HG03045 (cell line): Measurements from ENCODE around the gene KRT2.

Source experiments
- ATAC-seq: cut with Tn5 transposase; IDR thresholded peaks from one replicate; pipeline ENCODE4 v1.9.1; 2021; ENCODE audit warnings: mild to moderate bottlenecking, moderate library complexity; ENCODE audit not compliant: unreplicated experiment

Gene KRT2

GRCh38 chr12:52667509-52667908 lies 15.5 kb upstream of the KRT2 start:
- ATAC-seq: no peak

- no peak for ATAC-seq
These were observed 14.5 kb upstream of the KRT2 start for GRCh38 chr12:52666471-52666870.

- no peak for ATAC-seq
These were observed 11.4 kb upstream of the KRT2 start for GRCh38 chr12:52663420-52663819.

- ATAC-seq: no peak
These were observed 10.9 kb upstream of the KRT2 start for GRCh38 chr12:52662918-52663229.

DNA sequence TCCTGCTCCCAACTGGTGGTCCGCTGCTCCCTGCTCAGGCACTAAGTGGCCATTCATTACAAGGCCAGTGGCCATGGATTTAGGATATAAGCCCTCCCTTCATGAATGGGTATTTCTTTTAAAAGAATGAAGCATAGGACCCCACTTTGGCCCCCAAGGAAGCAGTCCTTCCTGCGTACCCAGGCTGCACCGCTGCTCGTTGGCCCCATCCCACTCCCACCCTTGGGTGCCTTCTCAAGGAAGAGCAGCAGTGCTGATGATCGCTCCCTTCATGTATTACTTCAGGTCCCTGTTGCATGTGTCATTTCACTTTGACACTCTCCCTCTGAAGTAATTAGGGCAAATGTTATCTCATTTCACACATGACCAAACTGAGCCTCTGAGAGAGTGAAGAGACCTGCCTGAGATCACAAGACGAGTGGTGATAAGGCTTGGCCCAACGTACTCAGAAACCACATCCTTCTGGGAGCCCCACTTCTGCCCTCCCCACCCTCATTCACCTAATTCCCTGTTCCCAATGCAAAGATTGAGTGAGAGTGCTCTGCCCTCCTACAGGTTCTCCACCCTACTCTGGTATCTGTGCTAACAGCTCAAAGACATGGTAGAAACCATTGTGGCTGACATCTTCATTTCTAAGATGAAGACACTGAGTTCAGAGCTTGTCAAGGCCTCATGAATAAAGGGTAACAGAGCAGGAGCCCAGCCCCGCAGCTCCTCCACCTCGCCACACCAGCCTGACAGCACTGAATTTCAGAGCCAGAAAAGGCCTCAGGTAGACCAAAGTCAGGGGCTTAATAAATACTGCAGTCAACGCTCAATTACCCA lies 10.3 kb upstream of the KRT2 start:
- no peak for ATAC-seq

GRCh38 chr12:52661668-52662067 lies 9.7 kb upstream of the KRT2 start:
- ATAC-seq: no peak

GRCh38 chr12:52660934-52661499 lies 9.0 kb upstream of the KRT2 start:
- no peak for ATAC-seq

DNA sequence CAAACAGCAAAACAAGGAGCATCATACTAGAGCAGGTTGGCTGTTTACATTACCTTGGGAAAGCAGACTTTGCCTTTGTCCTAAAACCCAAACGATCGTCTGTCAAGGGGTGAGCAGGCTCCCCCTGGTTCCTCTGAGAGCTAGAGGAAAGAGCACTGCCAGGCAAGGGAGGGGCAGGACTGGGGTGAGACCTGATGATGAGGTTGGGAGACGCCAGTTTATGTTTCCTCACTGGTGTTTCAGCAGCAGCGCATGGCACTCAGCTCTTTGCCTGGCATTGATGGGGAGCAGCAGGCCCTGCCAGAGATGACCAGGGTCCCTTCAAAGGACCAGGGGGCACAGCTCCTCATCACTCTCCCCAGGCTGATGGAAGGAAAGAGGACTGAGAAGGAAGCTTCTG lies 7.9 kb upstream of the KRT2 start:
- no peak for ATAC-seq

- ATAC-seq: no peak
These were observed 7.4 kb upstream of the KRT2 start for GRCh38 chr12:52659395-52659794.

DNA sequence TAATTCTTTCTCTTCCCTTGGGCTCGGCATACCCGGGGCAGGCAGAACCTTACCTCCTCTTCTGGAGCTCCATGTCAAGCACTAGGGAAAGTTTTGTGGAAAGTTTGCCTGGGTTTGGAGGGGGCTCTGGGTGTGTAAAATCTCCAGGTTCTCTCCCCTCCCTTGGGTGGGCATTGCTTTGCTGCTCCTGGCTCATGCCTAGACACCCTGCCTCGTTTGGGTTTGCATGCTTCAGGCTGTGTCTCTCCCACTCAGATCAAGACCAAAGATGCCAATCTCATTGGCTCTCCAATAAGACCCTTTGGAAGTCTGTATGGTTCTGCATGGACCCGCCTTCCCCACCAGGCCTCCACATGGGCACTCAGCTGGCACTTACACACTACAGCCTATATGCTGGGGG lies 6.2 kb upstream of the KRT2 start:
- ATAC-seq: no peak

GRCh38 chr12:52657250-52657902 lies 5.4 kb upstream of the KRT2 start:
- no peak for ATAC-seq

DNA sequence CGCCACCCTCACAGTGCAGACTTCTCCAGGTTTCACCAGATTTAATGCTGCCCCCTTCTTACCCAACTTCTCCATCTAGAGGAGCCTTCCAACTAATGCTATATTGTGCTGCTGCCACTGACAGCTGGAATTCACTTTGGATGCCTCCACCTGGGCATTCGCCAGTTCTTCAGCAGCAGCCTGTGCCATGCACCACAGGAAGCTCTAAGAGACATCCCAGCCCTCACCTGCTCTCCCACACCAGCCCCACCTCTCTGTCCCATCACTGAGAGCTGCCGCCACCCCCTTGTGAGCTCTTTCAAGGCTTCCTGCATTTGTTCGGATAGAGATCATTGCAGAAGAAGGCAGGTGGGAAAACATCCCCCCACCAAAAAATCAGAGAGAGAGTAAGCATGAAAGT lies 4.6 kb upstream of the KRT2 start:
- no peak for ATAC-seq

- ATAC-seq: no peak
These were observed 3.7 kb upstream of the KRT2 start for GRCh38 chr12:52655720-52656124.

- ATAC-seq: no peak
These were observed 3.2 kb upstream of the KRT2 start for GRCh38 chr12:52655251-52655650.

GRCh38 chr12:52650520-52651081 lies 1.4 kb downstream of the KRT2 start:
- no peak for ATAC-seq

GRCh38 chr12:52649066-52649465 lies 2.9 kb downstream of the KRT2 start:
- no peak for ATAC-seq

- no peak for ATAC-seq
These were observed 3.9 kb downstream of the KRT2 start for GRCh38 chr12:52648012-52648550.

DNA sequence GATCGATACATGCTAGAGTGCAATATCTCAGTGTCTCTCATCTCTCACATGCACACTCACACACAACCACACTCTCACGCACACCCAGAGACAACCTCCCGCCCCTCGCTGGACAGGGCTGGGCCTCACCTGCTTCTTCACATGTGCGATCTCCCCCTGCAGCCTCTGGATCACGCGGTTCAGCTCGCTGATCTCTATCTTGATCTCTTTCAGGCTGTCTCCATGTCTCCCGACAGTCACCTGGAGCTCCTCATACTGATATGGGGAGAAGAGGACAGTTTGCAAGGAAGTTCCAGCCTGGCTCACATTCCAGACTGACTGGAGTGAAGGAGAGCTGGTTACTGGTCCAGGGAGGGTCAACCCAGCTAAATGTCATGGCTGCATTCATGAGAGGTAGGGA lies 4.4 kb downstream of the KRT2 start:
- ATAC-seq: no peak

- no peak for ATAC-seq
These were observed 5.4 kb downstream of the KRT2 start for GRCh38 chr12:52646613-52647012.

GRCh38 chr12:52645982-52646381 lies 6.0 kb downstream of the KRT2 start:
- no peak for ATAC-seq

DNA sequence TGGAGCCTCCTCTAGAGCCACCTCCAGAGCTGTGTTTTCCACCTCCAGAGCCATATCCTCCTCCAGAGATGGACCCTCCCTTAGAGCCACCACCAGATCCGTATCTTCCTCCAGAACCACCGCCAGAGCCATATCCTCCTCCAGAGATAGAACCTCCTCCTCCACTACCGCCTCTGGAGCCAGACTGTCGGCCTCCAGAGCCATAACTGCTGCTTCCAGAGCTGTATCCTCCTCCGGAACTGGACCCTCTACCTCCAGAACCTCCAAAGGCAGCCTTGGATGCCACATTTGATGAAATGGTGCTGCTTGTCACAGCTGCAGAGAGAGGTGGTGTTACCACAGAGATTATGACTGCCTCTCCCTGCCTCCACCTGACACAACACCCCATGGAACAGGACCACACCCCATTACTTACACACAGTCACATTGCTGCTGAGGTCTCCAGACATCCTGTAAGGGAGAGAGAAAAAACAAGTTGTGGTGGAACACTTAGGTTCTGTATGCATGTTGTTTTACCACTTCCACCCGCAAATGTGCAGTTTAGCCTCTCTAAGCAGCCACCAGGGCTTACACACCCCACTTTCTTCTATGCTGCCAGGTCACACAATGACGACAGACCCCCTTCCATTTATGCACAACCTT lies 6.8 kb downstream of the KRT2 start:
- ATAC-seq: no peak
